ENCODE data around the gene HIVEP3. TPM values are rescaled to one million over a fixed set of nuclear protein-coding genes. Genes with fewer than 3 reads are reported as not detected.
A peak's percentile ranks its signal among the peaks of the same experiment; 100 is the strongest.

The HIVEP3 gene
- total RNA-seq, 2 experiments from 2014 or later: 18.6 to 20.4 TPM

DNA sequence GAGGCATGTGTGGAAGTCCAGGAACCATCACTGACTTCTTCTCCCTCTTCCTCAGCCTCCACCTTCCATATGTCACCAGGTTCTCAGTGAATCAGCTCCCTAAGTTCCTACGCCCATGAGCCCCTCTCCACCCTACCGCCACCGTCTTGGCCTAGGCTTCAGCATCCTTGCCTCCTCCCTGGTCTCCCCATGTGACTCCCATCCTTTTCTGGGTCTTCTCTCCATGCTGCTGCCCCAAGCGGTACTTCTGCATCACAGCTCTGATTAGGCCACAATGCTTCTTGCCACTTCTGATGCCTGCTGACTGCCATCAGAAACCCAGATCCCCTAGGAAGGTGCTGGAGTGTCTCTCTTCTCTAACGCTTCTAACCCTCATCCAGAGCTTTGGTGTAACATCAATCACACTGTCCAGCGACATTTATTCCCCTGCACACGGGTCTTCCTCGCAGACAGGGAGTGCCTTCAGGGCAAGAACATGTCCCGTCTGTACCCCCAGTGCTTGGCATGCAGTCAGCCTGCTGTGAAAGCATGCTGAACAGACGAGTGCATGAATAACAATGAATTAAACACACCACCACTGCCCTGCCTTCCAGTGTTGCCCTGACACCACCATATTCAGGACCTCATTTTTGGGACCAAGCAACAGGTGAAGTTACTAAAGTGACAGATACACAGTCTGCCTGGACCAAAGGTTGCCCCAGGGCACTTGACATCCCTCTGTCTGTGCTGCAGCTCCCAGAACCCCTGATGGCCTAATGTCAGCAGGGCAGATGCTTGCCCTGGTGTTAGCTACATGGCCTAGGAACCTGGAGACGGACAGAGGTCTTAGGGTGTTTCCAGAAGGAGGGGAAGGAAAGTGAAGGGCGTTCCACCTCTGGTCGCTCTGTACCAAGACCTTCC is 275.6 kb downstream of the HIVEP3 start:
- TF ChIP-seq, protein P1, sequence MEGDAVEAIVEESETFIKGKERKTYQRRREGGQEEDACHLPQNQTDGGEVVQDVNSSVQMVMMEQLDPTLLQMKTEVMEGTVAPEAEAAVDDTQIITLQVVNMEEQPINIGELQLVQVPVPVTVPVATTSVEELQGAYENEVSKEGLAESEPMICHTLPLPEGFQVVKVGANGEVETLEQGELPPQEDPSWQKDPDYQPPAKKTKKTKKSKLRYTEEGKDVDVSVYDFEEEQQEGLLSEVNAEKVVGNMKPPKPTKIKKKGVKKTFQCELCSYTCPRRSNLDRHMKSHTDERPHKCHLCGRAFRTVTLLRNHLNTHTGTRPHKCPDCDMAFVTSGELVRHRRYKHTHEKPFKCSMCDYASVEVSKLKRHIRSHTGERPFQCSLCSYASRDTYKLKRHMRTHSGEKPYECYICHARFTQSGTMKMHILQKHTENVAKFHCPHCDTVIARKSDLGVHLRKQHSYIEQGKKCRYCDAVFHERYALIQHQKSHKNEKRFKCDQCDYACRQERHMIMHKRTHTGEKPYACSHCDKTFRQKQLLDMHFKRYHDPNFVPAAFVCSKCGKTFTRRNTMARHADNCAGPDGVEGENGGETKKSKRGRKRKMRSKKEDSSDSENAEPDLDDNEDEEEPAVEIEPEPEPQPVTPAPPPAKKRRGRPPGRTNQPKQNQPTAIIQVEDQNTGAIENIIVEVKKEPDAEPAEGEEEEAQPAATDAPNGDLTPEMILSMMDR (IDR thresholded peaks at IDR 0.05): no peak
- Mint-ChIP-seq H3K9me3 (no peaks in the 10 kb centered on the region), H3K27me3 (no peaks in the 10 kb centered on the region), H3K4me1 (ENCODE audit: low read depth) (peaks cover 31% of the 10 kb centered on the region), H3K36me3 (ENCODE audit: low read depth) (peaks cover 16% of the 10 kb centered on the region), H3K4me3 (no peak overlapping the region), H3K27ac (no peak overlapping the region)
- no peak for ATAC-seq
- intact Hi-C loops (cut with micrococcal nuclease): no loop called here
- ChIA-PET CTCF (interaction anchor here (1.2 kb wide), 1 partner anchor 18 kb away, joined by 3 read pairs; no protein-coding TSS in a partner anchor), POLR2A (interaction anchor here (1.1 to 4.6 kb wide), 3 partner anchors 9 to 22 kb away, joined by 3 to 31 read pairs (median 4); no protein-coding TSS in a partner anchor)
- DNase-seq: no peak

DNA sequence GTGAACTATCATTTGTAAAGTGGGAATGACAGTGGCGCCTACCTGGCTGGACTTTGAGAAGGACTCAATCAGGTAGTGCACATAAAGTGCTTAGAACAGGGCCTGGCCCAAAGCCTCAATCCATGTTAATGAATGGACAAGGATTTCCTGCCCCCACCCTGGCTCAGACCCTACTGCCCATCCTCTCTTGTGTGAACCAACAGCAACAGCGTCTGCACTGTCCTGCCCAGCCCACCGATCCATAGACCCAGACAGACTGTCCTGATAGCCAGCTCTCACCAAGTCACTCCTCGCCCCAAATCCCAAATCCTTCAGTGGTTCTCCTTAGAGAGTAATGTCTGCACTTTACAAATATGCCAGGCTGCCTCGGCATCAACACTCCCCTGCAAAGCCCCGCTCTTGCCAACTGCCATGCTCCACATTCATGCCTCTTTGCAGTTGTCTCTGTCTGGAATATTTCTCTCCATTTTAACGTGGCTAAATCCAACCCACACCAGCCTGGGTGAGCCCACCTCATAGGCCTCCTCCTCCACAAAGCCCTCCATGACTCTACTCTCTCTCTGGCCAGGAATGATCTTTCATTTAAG is 276.7 kb downstream of the HIVEP3 start:
- no peaks in the 10 kb centered on the region for H3K9me3 Mint-ChIP-seq
- H3K27ac Mint-ChIP-seq: no peak overlapping the region
- DNase-seq (no peak), ATAC-seq (no peak)
- H3K4me1 Mint-ChIP-seq (ENCODE audit: low read depth): peaks cover 34% of the 10 kb centered on the region
- TF ChIP-seq, protein P1 (IDR thresholded peaks at IDR 0.05): no peak
- H3K4me3 Mint-ChIP-seq: no peak overlapping the region
- peaks cover 18% of the 10 kb centered on the region for H3K36me3 Mint-ChIP-seq (ENCODE audit: low read depth)
- ChIA-PET POLR2A (interaction anchor here (1.0 to 4.6 kb wide), 6 partner anchors 9 to 100 kb away, joined by 3 to 31 read pairs (median 4); no protein-coding TSS in a partner anchor), CTCF (interaction anchor here (1.2 kb wide), 2 partner anchors 18 to 19 kb away, joined by 3 read pairs; no protein-coding TSS in a partner anchor)
- intact Hi-C loops (cut with micrococcal nuclease): no loop called here
- H3K27me3 Mint-ChIP-seq: no peaks in the 10 kb centered on the region

DNA sequence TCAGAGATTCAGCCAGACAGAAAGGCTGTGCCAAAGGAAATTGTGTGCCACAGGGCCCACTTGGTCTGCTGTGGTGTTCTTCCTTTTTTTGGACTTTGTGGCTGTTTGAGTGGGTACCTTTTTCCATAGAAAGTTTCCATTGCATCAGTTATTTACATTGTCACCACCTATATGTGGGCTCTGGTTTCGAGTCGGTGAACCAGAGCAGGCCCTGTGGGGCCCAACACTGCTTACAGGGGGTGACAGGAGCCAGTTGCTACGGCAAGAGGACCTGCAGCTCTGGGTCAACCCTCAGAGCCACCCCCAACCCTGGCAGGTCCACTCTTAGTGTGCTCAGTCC is 277.3 kb downstream of the HIVEP3 start:
- Mint-ChIP-seq H3K4me3 (no peak overlapping the region), H3K27me3 (no peaks in the 10 kb centered on the region), H3K4me1 (ENCODE audit: low read depth) (peaks cover 37% of the 10 kb centered on the region), H3K36me3 (ENCODE audit: low read depth) (peaks cover 18% of the 10 kb centered on the region), H3K27ac (no peak overlapping the region), H3K9me3 (no peaks in the 10 kb centered on the region)
- intact Hi-C loops (cut with micrococcal nuclease): no loop called here
- POLR2A ChIA-PET: interaction anchor here (0.7 to 4.6 kb wide), 8 partner anchors 10 to 127 kb away, joined by 3 to 31 read pairs (median 4); no protein-coding TSS in a partner anchor
- DNase-seq (peak; percentile 80), ATAC-seq (peak; percentile 60)
- TF ChIP-seq, protein P1 (IDR thresholded peaks at IDR 0.05): no peak
- CTCF ChIA-PET: interaction anchor here (1.2 kb wide), 1 partner anchor 18 kb away, joined by 3 read pairs; no protein-coding TSS in a partner anchor

DNA sequence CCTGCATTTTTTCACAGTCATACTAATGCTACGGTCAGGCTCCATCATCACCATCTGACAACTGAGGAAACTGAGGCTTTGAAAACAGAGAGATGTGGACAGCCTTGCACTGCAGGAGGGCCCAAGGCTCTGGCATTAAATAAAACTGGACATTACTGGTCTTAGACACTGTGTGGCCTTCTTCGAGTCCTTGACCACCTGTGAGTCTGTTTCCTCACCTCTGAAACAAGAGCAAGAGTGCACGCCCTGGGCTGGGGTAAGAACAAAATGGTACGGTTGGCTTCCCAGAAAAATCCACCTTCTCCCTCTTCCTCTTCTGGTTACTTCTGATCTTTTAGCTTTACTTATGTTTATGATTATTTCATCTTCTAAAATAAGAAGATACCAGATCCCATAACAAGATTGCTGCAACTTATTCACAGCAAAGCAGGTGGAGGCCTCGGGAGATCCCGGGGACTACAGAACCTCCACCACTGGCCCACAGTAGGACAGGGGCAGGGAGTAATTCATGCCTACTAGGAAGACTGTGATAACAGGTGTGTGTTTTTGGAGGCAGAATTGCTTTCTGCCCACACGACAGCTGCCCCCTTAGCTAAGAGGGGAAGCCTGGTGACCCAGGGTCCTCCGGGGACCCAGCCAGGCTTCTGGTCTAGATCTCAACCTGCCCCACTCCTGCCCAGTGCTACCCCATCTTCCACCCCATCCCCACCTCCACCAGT is 277.8 kb downstream of the HIVEP3 start:
- TF ChIP-seq, protein P1 (IDR thresholded peaks at IDR 0.05): no peak
- no peak for DNase-seq
- no peaks in the 10 kb centered on the region for H3K9me3 Mint-ChIP-seq
- peaks cover 16% of the 10 kb centered on the region for H3K36me3 Mint-ChIP-seq (ENCODE audit: low read depth)
- peak overlapping the region; percentile 61 for H3K4me3 Mint-ChIP-seq
- intact Hi-C loops (cut with micrococcal nuclease): no loop called here
- ChIA-PET POLR2A (interaction anchor here (0.7 to 4.6 kb wide), 8 partner anchors 10 to 127 kb away, joined by 3 to 31 read pairs (median 4); no protein-coding TSS in a partner anchor), CTCF (interaction anchor here (0.8 to 1.5 kb wide), 3 partner anchors 15 to 27 kb away, joined by 3 to 8 read pairs (median 3); no protein-coding TSS in a partner anchor)
- no peak for ATAC-seq
- H3K27ac Mint-ChIP-seq: no peak overlapping the region
- H3K27me3 Mint-ChIP-seq: no peaks in the 10 kb centered on the region
- peaks cover 38% of the 10 kb centered on the region for H3K4me1 Mint-ChIP-seq (ENCODE audit: low read depth)
